OCI-LY3 (cell line): ENCODE data around the gene DCTN5.

Experiments used
- H2AFZ ChIP-seq: fragments of 200-600, 300-600 bp; shearing (Covaris generic); 2 replicates; pipeline ENCODE4 v1.6.0; 2014; ENCODE audit warnings: antibody characterized with exemption, low read depth, low read length
- H3K27ac ChIP-seq: fragments of 200-600, 300-600 bp; sonication (generic); 2 replicates; pipeline ENCODE4 v1.5.1; 2014; ENCODE audit warnings: mild to moderate bottlenecking, low read length, moderate library complexity, mixed read lengths
- H3K27me3 ChIP-seq: fragments of 200-600, 300-600 bp; sonication (generic); 2 replicates; pipeline ENCODE4 v1.6.1; 2014; ENCODE audit warnings: low read depth, low read length, mixed read lengths
- H3K36me3 ChIP-seq: fragments of 200-600, 300-600 bp; sonication (generic); replicated peaks from 2 replicates; pipeline ENCODE3; 2014; ENCODE audit warnings: low read depth, low read length, mixed read lengths
- H3K4me1 ChIP-seq: fragments of 300-600, 200-600 bp; sonication (generic); 2 replicates; pipeline ENCODE4 v1.6.1; 2014; ENCODE audit warnings: low read length, mixed read lengths
- H3K4me2 ChIP-seq: fragments of 200-600, 300-600 bp; sonication (generic); 2 replicates; pipeline ENCODE4 v1.6.1; 2014; ENCODE audit warnings: low read length, mixed read lengths
- H3K4me3 ChIP-seq: fragments of 300-600, 200-600 bp; sonication (generic); 2 replicates; pipeline ENCODE4 v1.5.1; 2014; ENCODE audit warnings: antibody characterized with exemption, mild to moderate bottlenecking, low read length, moderate library complexity
- H3K79me2 ChIP-seq: fragments of 300-600, 200-600 bp; shearing (Covaris generic); 2 replicates; pipeline ENCODE4 v1.6.1; 2014; ENCODE audit warnings: mild to moderate bottlenecking, low read length, mixed read lengths
- H3K9ac ChIP-seq: fragments of 300-600, 200-600 bp; shearing (Covaris generic); 2 replicates; pipeline ENCODE4 v1.6.0; 2014; ENCODE audit warnings: mild to moderate bottlenecking, low read length, moderate library complexity
- H3K9me3 ChIP-seq: fragments of 200-600, 300-600 bp; shearing (Covaris generic); 2 replicates; pipeline ENCODE4 v1.6.1; 2014; ENCODE audit warnings: low read length, mixed read lengths; ENCODE audit not compliant: insufficient read depth
- H4K20me1 ChIP-seq: fragments of 200-600, 300-600 bp; sonication (generic); 2 replicates; pipeline ENCODE4 v1.6.1; 2016; ENCODE audit warnings: low read length, mixed read lengths; ENCODE audit not compliant: insufficient read depth
- CTCF ChIP-seq: fragments of 200-600, 300-600 bp; sonication (generic); IDR thresholded peaks from 2 replicates; pipeline ENCODE4 v1.5.1; 2014; ENCODE audit warnings: antibody characterized with exemption, low read length, low read depth
- EZH2phosphoT487 ChIP-seq: fragments of 200-600 bp; shearing (Covaris generic); IDR thresholded peaks from 2 replicates; pipeline ENCODE4 v1.6.1; 2018; ENCODE audit warnings: antibody characterized with exemption, mixed run types, low read depth

DCTN5 gene

DNA sequence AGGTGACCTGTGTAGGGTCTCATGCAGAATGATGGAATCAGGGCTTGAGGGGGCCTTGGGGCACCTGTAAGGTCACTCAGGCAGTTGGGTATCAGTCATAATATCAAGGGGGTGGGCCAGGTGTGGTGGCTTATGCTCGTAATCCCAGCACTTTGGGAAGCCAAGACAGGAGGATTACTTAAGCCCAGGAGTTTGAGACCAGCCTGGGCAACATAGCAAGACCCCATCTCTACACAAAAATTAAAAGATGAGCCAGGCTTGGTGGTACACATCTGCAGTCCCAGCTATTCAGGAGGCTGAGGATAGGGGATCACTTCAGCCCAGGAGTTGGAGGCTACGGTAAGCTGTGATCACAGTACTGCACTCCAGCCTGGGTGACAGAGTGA, 64.2 kb downstream of the DCTN5 start:
- Histone ChIP-seq H3K9me3 (peaks cover 15% of the 10 kb centered on the region), H3K79me2 (no peaks in the 10 kb centered on the region), H3K36me3 (no peaks in the 10 kb centered on the region), H3K27ac (no peak overlapping the region), H3K4me2 (no peak overlapping the region), H2AFZ (no peak overlapping the region), H3K27me3 (peaks cover 15% of the 10 kb centered on the region), H3K9ac (no peak overlapping the region), H3K4me1 (no peaks in the 10 kb centered on the region), H3K4me3 (no peak overlapping the region), H4K20me1 (no peaks in the 10 kb centered on the region)
- TF ChIP-seq CTCF (no peak), EZH2phosphoT487 (no peak)

- no peak overlapping the region for H3K9ac ChIP-seq
- H3K27ac ChIP-seq: no peak overlapping the region
- no peaks in the 10 kb centered on the region for H3K4me1 ChIP-seq
- no peaks in the 10 kb centered on the region for H4K20me1 ChIP-seq
- no peak overlapping the region for H2AFZ ChIP-seq
- no peaks in the 10 kb centered on the region for H3K79me2 ChIP-seq
- no peak overlapping the region for H3K4me3 ChIP-seq
- peaks cover 15% of the 10 kb centered on the region for H3K27me3 ChIP-seq
- H3K4me2 ChIP-seq: no peak overlapping the region
- H3K36me3 ChIP-seq: no peaks in the 10 kb centered on the region
- TF ChIP-seq EZH2phosphoT487 (no peak), CTCF (no peak)
- peaks cover 15% of the 10 kb centered on the region for H3K9me3 ChIP-seq
Observed at GRCh38 chr16:23706439-23706838, 65.2 kb downstream of the DCTN5 start.

GRCh38 chr16:23709536-23709935, 68.3 kb downstream of the DCTN5 start:
- peaks cover 8% of the 10 kb centered on the region; the same call in 1 of the 2 replicates for H3K27me3 ChIP-seq
- H3K27ac ChIP-seq: no peak overlapping the region
- H2AFZ ChIP-seq: no peak overlapping the region
- no peaks in the 10 kb centered on the region for H3K4me1 ChIP-seq
- peaks cover 10% of the 10 kb centered on the region for H3K9me3 ChIP-seq
- H3K9ac ChIP-seq: no peak overlapping the region
- no peak overlapping the region for H3K4me2 ChIP-seq
- H3K79me2 ChIP-seq: no peaks in the 10 kb centered on the region
- H3K36me3 ChIP-seq: no peaks in the 10 kb centered on the region
- H3K4me3 ChIP-seq: no peak overlapping the region
- H4K20me1 ChIP-seq: no peaks in the 10 kb centered on the region
- TF ChIP-seq CTCF (no peak), EZH2phosphoT487 (no peak)

DNA sequence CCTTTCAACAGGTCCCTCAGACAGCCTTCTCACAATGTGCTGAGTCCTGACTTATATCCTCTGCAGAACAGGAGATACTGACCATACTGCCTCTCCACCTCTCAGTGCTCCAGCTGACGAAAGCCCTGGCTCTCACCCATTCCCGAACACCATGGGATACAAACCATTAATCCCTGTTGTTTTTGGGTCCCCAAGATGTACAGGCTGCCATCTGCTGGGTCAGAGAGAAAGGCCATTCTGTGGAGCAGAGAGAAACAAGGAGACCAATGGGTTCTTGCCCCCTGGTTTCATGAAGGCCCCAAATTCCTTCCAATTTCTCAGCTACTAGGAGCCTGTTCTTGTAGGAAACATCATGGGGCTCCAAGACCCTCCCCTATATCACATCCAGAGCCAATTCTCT, 68.7 kb downstream of the DCTN5 start:
- Histone ChIP-seq H3K9me3 (peaks cover 10% of the 10 kb centered on the region), H3K27ac (no peak overlapping the region), H3K4me1 (no peaks in the 10 kb centered on the region), H3K79me2 (no peaks in the 10 kb centered on the region), H3K27me3 (peaks cover 8% of the 10 kb centered on the region; the same call in 1 of the 2 replicates), H3K4me3 (no peak overlapping the region), H2AFZ (no peak overlapping the region), H3K4me2 (no peak overlapping the region), H3K36me3 (no peaks in the 10 kb centered on the region), H3K9ac (no peak overlapping the region), H4K20me1 (no peaks in the 10 kb centered on the region)
- TF ChIP-seq CTCF (no peak), EZH2phosphoT487 (no peak)
